AG09309 (cell line): ENCODE measurements around the gene NGF.
"Not testable (repeated sequence)": the region's sequence is repeated elsewhere in the genome, so short reads cannot be mapped to it uniquely, and the experiment has no call there.

ENCODE experiments used
- DNase-seq: peaks from one replicate; pipeline ENCODE4 v3.0.0-alpha.2; 2010; ENCODE audit warnings: low read depth
- H3K4me3 ChIP-seq: 2 replicates; pipeline ENCODE4 v1.5.1; 2011; ENCODE audit warnings: mild to moderate bottlenecking, low read depth, low read length, moderate library complexity; ENCODE audit not compliant: control insufficient read depth
- TF ChIP-seq, protein P1 (sequence below): IDR thresholded peaks from 2 replicates; pipeline ENCODE4 v1.5.1; 2011; ENCODE audit warnings: mild to moderate bottlenecking, low read depth, low read length, inconsistent platforms; ENCODE audit not compliant: insufficient read depth, control insufficient read depth; ENCODE audit errors: missing control alignments

Gene NGF

DNA sequence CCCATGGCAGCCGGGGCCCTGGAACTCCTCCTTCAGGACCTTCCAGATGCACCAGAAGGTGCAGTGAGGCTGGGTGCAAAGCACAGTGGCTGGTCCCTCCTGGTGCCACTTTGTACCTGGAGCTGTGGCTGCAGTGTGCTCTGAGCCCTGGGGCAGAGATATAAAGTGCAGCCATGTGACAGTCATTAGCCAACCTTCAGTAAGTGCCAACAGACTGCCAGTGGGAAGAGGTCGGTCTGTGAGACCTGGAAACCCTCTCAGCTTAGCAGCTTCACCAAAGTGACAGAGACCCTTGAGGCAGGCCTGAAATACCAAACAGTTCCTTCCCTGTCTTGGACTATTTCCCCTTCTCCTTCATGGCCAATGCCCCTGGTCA, 26.7 kb upstream of the NGF start:
- no peak for DNase-seq
- TF ChIP-seq, protein P1, sequence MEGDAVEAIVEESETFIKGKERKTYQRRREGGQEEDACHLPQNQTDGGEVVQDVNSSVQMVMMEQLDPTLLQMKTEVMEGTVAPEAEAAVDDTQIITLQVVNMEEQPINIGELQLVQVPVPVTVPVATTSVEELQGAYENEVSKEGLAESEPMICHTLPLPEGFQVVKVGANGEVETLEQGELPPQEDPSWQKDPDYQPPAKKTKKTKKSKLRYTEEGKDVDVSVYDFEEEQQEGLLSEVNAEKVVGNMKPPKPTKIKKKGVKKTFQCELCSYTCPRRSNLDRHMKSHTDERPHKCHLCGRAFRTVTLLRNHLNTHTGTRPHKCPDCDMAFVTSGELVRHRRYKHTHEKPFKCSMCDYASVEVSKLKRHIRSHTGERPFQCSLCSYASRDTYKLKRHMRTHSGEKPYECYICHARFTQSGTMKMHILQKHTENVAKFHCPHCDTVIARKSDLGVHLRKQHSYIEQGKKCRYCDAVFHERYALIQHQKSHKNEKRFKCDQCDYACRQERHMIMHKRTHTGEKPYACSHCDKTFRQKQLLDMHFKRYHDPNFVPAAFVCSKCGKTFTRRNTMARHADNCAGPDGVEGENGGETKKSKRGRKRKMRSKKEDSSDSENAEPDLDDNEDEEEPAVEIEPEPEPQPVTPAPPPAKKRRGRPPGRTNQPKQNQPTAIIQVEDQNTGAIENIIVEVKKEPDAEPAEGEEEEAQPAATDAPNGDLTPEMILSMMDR: no peak
- no peak overlapping the region for H3K4me3 ChIP-seq

GRCh38 chr1:115364046-115364779, 26.2 kb upstream of the NGF start:
- TF ChIP-seq, protein P1: no peak

GRCh38 chr1:115363171-115363570, 25.1 kb upstream of the NGF start:
- TF ChIP-seq, protein P1: no peak
- H3K4me3 ChIP-seq: no peak overlapping the region

More at GRCh38 chr1:115364046-115364779, 26.2 kb upstream of the NGF start:
- H3K4me3 ChIP-seq: no peak overlapping the region
- peak; percentile 40 for DNase-seq

GRCh38 chr1:115360505-115361129, 22.6 kb upstream of the NGF start:
- H3K4me3 ChIP-seq, DNase-seq: not testable (repeated sequence)

More at GRCh38 chr1:115363171-115363570, 25.1 kb upstream of the NGF start:
- no peak for DNase-seq

- not testable (repeated sequence) for H3K4me3 ChIP-seq, DNase-seq
These were observed 21.9 kb upstream of the NGF start for GRCh38 chr1:115359787-115360452.

DNA sequence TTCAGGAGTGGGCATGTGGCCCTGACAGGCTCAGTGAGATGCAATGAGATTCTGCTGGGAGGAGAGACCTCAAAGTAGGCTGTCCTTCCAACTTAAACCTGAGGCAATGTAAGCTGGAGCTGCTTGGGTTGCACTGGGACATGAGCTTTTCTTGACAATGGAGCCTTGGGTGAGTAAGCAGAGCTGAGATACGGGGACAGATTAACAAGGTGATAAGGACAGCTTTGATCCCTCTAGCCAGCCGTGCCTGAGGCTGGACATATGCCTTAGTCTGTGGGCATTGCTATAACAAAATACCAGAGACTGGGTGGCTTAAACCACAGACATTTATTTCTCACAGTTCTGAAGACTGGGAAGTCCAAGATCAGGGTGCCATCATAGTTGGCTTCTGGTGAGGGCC, 18.3 kb upstream of the NGF start:
- DNase-seq: no peak
- H3K4me3 ChIP-seq: no peak overlapping the region
- TF ChIP-seq, protein P1: no peak

GRCh38 chr1:115355069-115355468, 17.0 kb upstream of the NGF start:
- no peak for DNase-seq
- no peak overlapping the region for H3K4me3 ChIP-seq
- TF ChIP-seq, protein P1: no peak
